Activated T-cell treated with anti-CD3 and anti-CD28 coated beads, Interleukin-2, amount 50 U/mL, for 24 hours (primary cell): ENCODE measurements around the gene SH3BP4.

Experiments used
- DNase-seq: peaks from one replicate; pipeline ENCODE4 v3.0.0-alpha.2; 2020
- H3K27ac Mint-ChIP-seq: 2 replicates; pipeline ENCODE4 v1.8.0; 2020; ENCODE audit warnings: mild to moderate bottlenecking, mixed read lengths
- H3K27me3 Mint-ChIP-seq: 2 replicates; pipeline ENCODE4 v1.8.0; 2020; ENCODE audit warnings: mixed read lengths
- H3K36me3 Mint-ChIP-seq: 2 replicates; pipeline ENCODE4 v1.8.0; 2020; ENCODE audit warnings: low read depth, mixed read lengths
- H3K4me1 Mint-ChIP-seq: 2 replicates; pipeline ENCODE4 v1.8.0; 2020; ENCODE audit warnings: low read depth, mixed read lengths
- H3K4me3 Mint-ChIP-seq: 2 replicates; pipeline ENCODE4 v1.8.0; 2020; ENCODE audit warnings: mild to moderate bottlenecking, moderate library complexity, mixed read lengths
- H3K9me3 Mint-ChIP-seq: 2 replicates; pipeline ENCODE4 v1.8.0; 2020; ENCODE audit warnings: mixed read lengths

SH3BP4 gene

GRCh38 chr2:235029054-235029453 lies 77.2 kb downstream of the SH3BP4 start:
- H3K27ac Mint-ChIP-seq, result no peak overlapping the region
- H3K27me3 Mint-ChIP-seq, result no peaks in the 10 kb centered on the region
- H3K4me1 Mint-ChIP-seq, result no peaks in the 10 kb centered on the region
- no peak overlapping the region for H3K4me3 Mint-ChIP-seq
- H3K9me3 Mint-ChIP-seq, result no peaks in the 10 kb centered on the region
- DNase-seq, result no peak
- H3K36me3 Mint-ChIP-seq, result no peaks in the 10 kb centered on the region

- DNase-seq, result no peak
- H3K9me3 Mint-ChIP-seq, result no peaks in the 10 kb centered on the region
- H3K4me1 Mint-ChIP-seq, result no peaks in the 10 kb centered on the region
- H3K27me3 Mint-ChIP-seq, result no peaks in the 10 kb centered on the region
- no peak overlapping the region for H3K4me3 Mint-ChIP-seq
- no peak overlapping the region for H3K27ac Mint-ChIP-seq
- H3K36me3 Mint-ChIP-seq, result no peaks in the 10 kb centered on the region
Measured at GRCh38 chr2:235030126-235030525, 78.3 kb downstream of the SH3BP4 start.

DNA sequence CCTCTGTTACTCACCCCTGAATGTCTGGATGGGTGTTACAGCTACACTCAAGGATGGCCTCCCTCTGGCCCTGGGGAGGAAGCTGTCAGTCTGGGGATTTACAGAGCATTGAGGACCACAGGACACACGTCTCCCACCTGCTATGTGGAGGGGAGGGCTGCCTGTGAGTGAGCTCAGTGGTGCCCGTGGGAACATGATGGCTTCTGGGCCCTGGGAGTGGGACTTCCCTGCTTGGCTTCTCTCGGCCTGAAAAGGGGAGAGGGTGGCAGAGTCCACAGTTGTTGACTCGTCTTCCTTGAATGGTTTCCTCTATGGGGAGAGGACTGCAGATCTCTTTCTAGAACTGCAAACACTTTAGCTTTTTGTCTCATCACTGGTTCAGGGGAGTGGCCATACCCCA lies 79.1 kb downstream of the SH3BP4 start:
- Mint-ChIP-seq H3K4me3 (no peak overlapping the region), H3K27me3 (no peaks in the 10 kb centered on the region), H3K4me1 (no peaks in the 10 kb centered on the region), H3K36me3 (no peaks in the 10 kb centered on the region), H3K9me3 (no peaks in the 10 kb centered on the region), H3K27ac (no peak overlapping the region)
- no peak for DNase-seq

GRCh38 chr2:235031686-235032373 lies 80.0 kb downstream of the SH3BP4 start:
- no peaks in the 10 kb centered on the region for H3K27me3 Mint-ChIP-seq
- no peak for DNase-seq
- no peaks in the 10 kb centered on the region for H3K9me3 Mint-ChIP-seq
- H3K27ac Mint-ChIP-seq, result no peak overlapping the region
- no peaks in the 10 kb centered on the region for H3K4me1 Mint-ChIP-seq
- H3K36me3 Mint-ChIP-seq, result no peaks in the 10 kb centered on the region
- no peak overlapping the region for H3K4me3 Mint-ChIP-seq

- H3K27me3 Mint-ChIP-seq, result no peaks in the 10 kb centered on the region
- no peak for DNase-seq
- no peak overlapping the region for H3K27ac Mint-ChIP-seq
- no peaks in the 10 kb centered on the region for H3K4me1 Mint-ChIP-seq
- no peaks in the 10 kb centered on the region for H3K9me3 Mint-ChIP-seq
- no peak overlapping the region for H3K4me3 Mint-ChIP-seq
- no peaks in the 10 kb centered on the region for H3K36me3 Mint-ChIP-seq
Measured at GRCh38 chr2:235032466-235032865, 80.6 kb downstream of the SH3BP4 start.

GRCh38 chr2:235032949-235033348 lies 81.1 kb downstream of the SH3BP4 start:
- H3K27ac Mint-ChIP-seq, result no peak overlapping the region
- no peaks in the 10 kb centered on the region for H3K27me3 Mint-ChIP-seq
- H3K4me3 Mint-ChIP-seq, result no peak overlapping the region
- H3K36me3 Mint-ChIP-seq, result no peaks in the 10 kb centered on the region
- H3K9me3 Mint-ChIP-seq, result no peaks in the 10 kb centered on the region
- no peak for DNase-seq
- no peaks in the 10 kb centered on the region for H3K4me1 Mint-ChIP-seq

DNA sequence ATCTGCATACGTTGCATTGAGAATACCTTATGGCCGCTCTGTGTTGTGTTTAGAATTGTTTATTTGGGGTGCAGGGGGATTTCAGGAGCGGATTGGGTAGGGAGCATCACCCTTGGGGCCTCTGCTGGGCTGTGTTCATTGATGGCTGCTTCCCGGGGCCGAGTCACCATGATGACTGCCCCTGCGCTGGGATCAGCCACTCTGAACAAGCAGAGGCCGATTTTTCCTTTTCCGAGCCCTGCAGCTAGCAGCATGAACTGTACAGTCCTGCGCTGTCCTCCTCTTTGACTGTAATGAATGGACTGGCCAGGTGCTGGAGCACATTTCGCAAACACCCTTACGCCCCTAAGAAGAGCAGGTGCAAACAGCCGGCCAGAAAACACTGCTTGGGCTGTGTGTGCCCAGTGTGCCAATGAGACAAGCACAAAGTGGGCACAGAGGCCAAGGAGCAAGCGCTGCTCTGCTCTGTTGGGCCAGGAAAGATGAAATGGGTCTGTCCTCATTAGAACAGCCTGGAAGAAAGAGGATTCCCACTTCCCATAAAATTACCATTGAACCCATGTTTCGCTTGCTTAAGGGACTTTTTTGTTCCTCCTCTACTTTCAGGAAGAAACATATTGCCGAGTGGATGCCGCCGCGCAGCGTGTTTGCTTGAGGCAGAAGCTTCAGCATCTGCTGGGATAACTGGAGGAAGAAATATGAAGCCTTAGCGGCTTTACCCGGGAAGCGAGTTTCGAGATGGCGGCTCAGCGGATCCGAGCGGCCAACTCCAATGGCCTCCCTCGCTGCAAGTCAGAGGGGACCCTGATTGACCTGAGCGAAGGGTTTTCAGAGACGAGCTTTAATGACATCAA lies 82.7 kb downstream of the SH3BP4 start:
- H3K4me1 Mint-ChIP-seq, result no peaks in the 10 kb centered on the region
- DNase-seq, result no peak
- no peaks in the 10 kb centered on the region for H3K9me3 Mint-ChIP-seq
- no peaks in the 10 kb centered on the region for H3K27me3 Mint-ChIP-seq
- no peak overlapping the region for H3K27ac Mint-ChIP-seq
- H3K36me3 Mint-ChIP-seq, result no peaks in the 10 kb centered on the region
- H3K4me3 Mint-ChIP-seq, result no peak overlapping the region

DNA sequence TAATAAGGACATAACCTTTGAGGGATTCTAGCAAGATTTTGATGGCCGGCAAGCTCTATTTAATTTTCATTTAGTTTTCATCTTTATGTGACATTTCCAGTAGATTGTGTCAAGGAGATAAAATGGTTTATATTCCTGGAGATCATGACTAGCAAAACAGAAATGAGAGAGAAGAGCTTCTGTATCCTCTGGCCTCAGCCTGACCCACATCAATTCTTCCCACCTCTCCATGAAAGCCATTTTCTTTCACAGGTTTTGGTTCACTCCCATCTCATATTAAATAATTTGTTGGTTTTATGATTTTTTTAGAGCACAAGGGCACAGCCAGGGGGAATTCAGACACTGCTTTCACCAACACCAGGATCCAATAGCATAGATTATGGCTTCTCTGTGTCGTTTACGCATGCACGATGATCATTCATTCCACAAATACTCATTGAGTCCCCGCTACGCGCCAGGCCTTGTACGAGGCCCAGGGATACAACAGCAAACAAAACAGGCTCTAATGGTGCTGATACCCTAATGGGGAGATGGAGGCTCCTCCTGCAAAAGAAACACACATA lies 85.9 kb downstream of the SH3BP4 start:
- H3K9me3 Mint-ChIP-seq, result no peaks in the 10 kb centered on the region
- no peaks in the 10 kb centered on the region for H3K36me3 Mint-ChIP-seq
- H3K27me3 Mint-ChIP-seq, result peaks cover 3% of the 10 kb centered on the region
- no peak overlapping the region for H3K4me3 Mint-ChIP-seq
- no peaks in the 10 kb centered on the region for H3K4me1 Mint-ChIP-seq
- DNase-seq, result no peak
- no peak overlapping the region for H3K27ac Mint-ChIP-seq

GRCh38 chr2:235041221-235041917 lies 89.6 kb downstream of the SH3BP4 start:
- Mint-ChIP-seq H3K27ac (no peak overlapping the region), H3K4me3 (no peak overlapping the region), H3K4me1 (peaks cover 8% of the 10 kb centered on the region), H3K9me3 (no peaks in the 10 kb centered on the region), H3K36me3 (no peaks in the 10 kb centered on the region), H3K27me3 (peaks cover 20% of the 10 kb centered on the region)
- DNase-seq, result no peak

DNA sequence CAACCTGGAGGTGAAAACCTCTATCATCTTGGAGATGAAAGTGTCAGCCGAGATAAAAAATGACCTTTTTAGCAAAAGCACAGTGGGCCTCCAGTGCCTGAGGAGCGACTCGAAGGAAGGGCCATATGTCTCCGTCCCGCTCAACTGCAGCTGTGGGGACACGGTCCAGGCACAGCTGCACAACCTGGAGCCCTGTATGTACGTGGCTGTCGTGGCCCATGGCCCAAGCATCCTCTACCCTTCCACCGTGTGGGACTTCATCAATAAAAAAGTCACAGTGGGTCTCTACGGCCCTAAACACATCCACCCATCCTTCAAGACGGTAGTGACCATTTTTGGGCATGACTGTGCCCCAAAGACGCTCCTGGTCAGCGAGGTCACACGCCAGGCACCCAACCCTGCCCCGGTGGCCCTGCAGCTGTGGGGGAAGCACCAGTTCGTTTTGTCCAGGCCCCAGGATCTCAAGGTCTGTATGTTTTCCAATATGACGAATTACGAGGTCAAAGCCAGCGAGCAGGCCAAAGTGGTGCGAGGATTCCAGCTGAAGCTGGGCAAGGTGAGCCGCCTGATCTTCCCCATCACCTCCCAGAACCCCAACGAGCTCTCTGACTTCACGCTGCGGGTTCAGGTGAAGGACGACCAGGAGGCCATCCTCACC lies 90.2 kb downstream of the SH3BP4 start:
- no peak for DNase-seq
- Mint-ChIP-seq H3K4me3 (no peak overlapping the region), H3K27ac (no peak overlapping the region), H3K27me3 (peaks cover 26% of the 10 kb centered on the region), H3K9me3 (no peaks in the 10 kb centered on the region), H3K36me3 (no peaks in the 10 kb centered on the region), H3K4me1 (peaks cover 8% of the 10 kb centered on the region)

DNA sequence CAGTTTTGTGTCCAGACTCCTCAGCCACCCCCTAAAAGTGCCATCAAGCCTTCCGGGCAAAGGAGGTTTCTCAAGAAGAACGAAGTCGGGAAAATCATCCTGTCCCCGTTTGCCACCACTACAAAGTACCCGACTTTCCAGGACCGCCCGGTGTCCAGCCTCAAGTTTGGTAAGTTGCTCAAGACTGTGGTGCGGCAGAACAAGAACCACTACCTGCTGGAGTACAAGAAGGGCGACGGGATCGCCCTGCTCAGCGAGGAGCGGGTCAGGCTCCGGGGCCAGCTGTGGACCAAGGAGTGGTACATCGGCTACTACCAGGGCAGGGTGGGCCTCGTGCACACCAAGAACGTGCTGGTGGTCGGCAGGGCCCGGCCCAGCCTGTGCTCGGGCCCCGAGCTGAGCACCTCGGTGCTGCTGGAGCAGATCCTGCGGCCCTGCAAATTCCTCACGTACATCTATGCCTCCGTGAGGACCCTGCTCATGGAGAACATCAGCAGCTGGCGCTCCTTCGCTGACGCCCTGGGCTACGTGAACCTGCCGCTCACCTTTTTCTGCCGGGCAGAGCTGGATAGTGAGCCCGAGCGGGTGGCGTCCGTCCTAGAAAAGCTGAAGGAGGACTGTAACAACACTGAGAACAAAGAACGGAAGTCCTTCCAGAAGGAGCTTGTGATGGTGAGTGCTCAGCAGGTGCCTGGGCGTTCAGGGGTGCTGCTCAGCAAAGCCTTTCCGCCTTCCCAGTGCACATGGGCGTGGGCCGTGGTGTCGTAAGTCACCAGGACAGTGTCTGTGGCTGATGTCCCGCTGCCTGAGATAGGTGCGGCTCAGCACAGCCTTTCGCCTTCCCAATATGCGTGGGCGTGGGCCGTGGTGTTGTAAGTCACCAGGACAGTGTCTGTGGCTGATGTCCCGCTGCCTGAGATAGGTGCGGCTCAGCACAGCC lies 91.0 kb downstream of the SH3BP4 start:
- Mint-ChIP-seq H3K4me3 (no peak overlapping the region), H3K4me1 (peaks cover 8% of the 10 kb centered on the region), H3K27ac (no peak overlapping the region), H3K27me3 (peaks cover 34% of the 10 kb centered on the region), H3K9me3 (no peaks in the 10 kb centered on the region), H3K36me3 (no peaks in the 10 kb centered on the region)
- DNase-seq, result no peak

GRCh38 chr2:235043762-235044500 lies 92.1 kb downstream of the SH3BP4 start:
- no peak for DNase-seq
- H3K9me3 Mint-ChIP-seq, result no peaks in the 10 kb centered on the region
- no peak overlapping the region for H3K27ac Mint-ChIP-seq
- H3K36me3 Mint-ChIP-seq, result no peaks in the 10 kb centered on the region
- H3K4me1 Mint-ChIP-seq, result peaks cover 8% of the 10 kb centered on the region
- peaks cover 37% of the 10 kb centered on the region for H3K27me3 Mint-ChIP-seq
- no peak overlapping the region for H3K4me3 Mint-ChIP-seq
